ENCODE data around the gene ADCYAP1R1. TPM values are rescaled to one million over a fixed set of nuclear protein-coding genes. Genes with fewer than 3 reads are reported as not detected.

Gene ADCYAP1R1
- polyA plus RNA-seq, 1 donor from 2014 or later, result 8.6 TPM

GRCh38 chr7:31160941-31161340, 108.8 kb downstream of the ADCYAP1R1 start:
- Histone ChIP-seq H3K9ac (ENCODE audit: low read length) (no peak overlapping the region), H3K9me2 (ENCODE audit: insufficient read depth, low read length) (no peaks in the 10 kb centered on the region), H2AFZ (ENCODE audit: low read depth, low read length) (no peak overlapping the region), H3K4me3 (ENCODE audit: low read length) (no peak overlapping the region), H3K79me2 (replicated peaks; ENCODE audit: insufficient read depth, low read length) (no peaks in the 10 kb centered on the region), H3K4me2 (ENCODE audit: low read length) (no peak overlapping the region), H3K27me3 (ENCODE audit: insufficient read depth, low read depth, low read length) (no peaks in the 10 kb centered on the region), H3K27ac (ENCODE audit: low read length) (no peak overlapping the region), H3F3A (ENCODE audit: insufficient read depth, low read length, poor library complexity, severe bottlenecking) (no peaks in the 10 kb centered on the region), H3K9me3 (ENCODE audit: low read length) (no peaks in the 10 kb centered on the region), H3K36me3 (ENCODE audit: insufficient read depth, low read length) (no peaks in the 10 kb centered on the region), H4K20me1 (ENCODE audit: insufficient read depth) (no peaks in the 10 kb centered on the region)
- TF ChIP-seq EP300 (conservative IDR thresholded peaks at IDR 0.05; ENCODE audit: poor library complexity, severe bottlenecking) (no peak), SMC3 (conservative IDR thresholded peaks at IDR 0.05; ENCODE audit: poor library complexity) (no peak), RAD21 (conservative IDR thresholded peaks at IDR 0.05) (no peak), MXI1 (conservative IDR thresholded peaks at IDR 0.05; ENCODE audit: poor library complexity, severe bottlenecking) (no peak), TAF1 (IDR thresholded peaks at IDR 0.05; ENCODE audit: low read depth) (no peak), POLR2AphosphoS5 (IDR thresholded peaks at IDR 0.05) (no peak), REST (IDR thresholded peaks at IDR 0.05; ENCODE audit: borderline replicate concordance) (no peak), CTCF (IDR thresholded peaks at IDR 0.05; ENCODE audit: poor library complexity, severe bottlenecking) (no peak), EZH2 (IDR thresholded peaks at IDR 0.05; ENCODE audit: borderline replicate concordance, insufficient read depth, low read length, poor library complexity, severe bottlenecking) (no peak)

Small RNA genes within 50 kb of the gene (small RNA-seq; reads per million reads assigned to genes)
- gene AC006466.1, result 0 reads per million in 3 experiments

Other genes starting within 250 kb of the ADCYAP1R1 start
- 0.72 and 3.2 TPM in 2 replicates for gene AQP1, start 140.5 kb upstream of the ADCYAP1R1 start, polyA plus RNA-seq
- gene GHRHR, start 88.4 kb upstream of the ADCYAP1R1 start, polyA plus RNA-seq, result not detected in 2 replicates

Measured in neural cell (in vitro differentiated cells).